Astrocyte (in vitro differentiated cells and primary cell): ENCODE measurements around the gene MUC6. TPM values are rescaled to one million over a fixed set of nuclear protein-coding genes. Genes with fewer than 3 reads are reported as not detected.

Experiments
- DNase-seq: peaks from one replicate; pipeline ENCODE4 v3.0.0-alpha.2; 2010; ENCODE audit warnings: low read depth
- FAIRE-seq: peaks from 2 replicates; lab custom pipeline; 2011; peaks lifted over from hg19 to GRCh38; lab: Jason Lieb, UNC
- H2AFZ ChIP-seq: 2 replicates; pipeline ENCODE4 v1.6.0; 2012; ENCODE audit warnings: low read depth, low read length, inconsistent platforms
- H3K27ac ChIP-seq: 2 replicates; pipeline ENCODE4 v1.5.1; 2011; ENCODE audit warnings: low read depth, low read length, inconsistent platforms
- H3K27me3 ChIP-seq: 2 replicates; pipeline ENCODE4 v1.6.0; 2011; ENCODE audit warnings: low read length, inconsistent platforms; ENCODE audit not compliant: insufficient read depth
- H3K36me3 ChIP-seq: 2 replicates; pipeline ENCODE4 v1.5.1; 2011; ENCODE audit warnings: low read length, inconsistent platforms; ENCODE audit not compliant: insufficient read depth
- H3K4me1 ChIP-seq: 2 replicates; pipeline ENCODE4 v1.5.1; 2011; ENCODE audit warnings: low read length, inconsistent platforms; ENCODE audit not compliant: insufficient read depth
- H3K4me2 ChIP-seq: 2 replicates; pipeline ENCODE4 v1.6.0; 2012; ENCODE audit warnings: low read length, inconsistent platforms
- H3K4me3 ChIP-seq: 2 replicates; pipeline ENCODE4 v1.5.1; 2011; ENCODE audit warnings: low read depth, mild to moderate bottlenecking, low read length, inconsistent platforms; ENCODE audit not compliant: insufficient read depth
- H3K79me2 ChIP-seq: 2 replicates; pipeline ENCODE4 v1.6.0; 2012; ENCODE audit warnings: mild to moderate bottlenecking, low read length, inconsistent platforms; ENCODE audit not compliant: insufficient read depth
- H3K9ac ChIP-seq: 2 replicates; pipeline ENCODE4 v1.6.0; 2012; ENCODE audit warnings: mild to moderate bottlenecking, low read length, inconsistent platforms
- H3K9me3 ChIP-seq: 2 replicates; pipeline ENCODE4 v1.5.1; 2012; ENCODE audit warnings: low read depth, mild to moderate bottlenecking, low read length, inconsistent platforms; ENCODE audit not compliant: insufficient read depth
- H4K20me1 ChIP-seq: 2 replicates; pipeline ENCODE4 v1.6.0; 2012; ENCODE audit warnings: low read length, inconsistent platforms; ENCODE audit not compliant: insufficient read depth
- H3K27ac Mint-ChIP-seq: one replicate; pipeline ENCODE4 v1.8.0; 2021; ENCODE audit warnings: mild to moderate bottlenecking, mixed read lengths; ENCODE audit not compliant: unreplicated experiment
- H3K27me3 Mint-ChIP-seq: one replicate; pipeline ENCODE4 v1.8.0; 2021; ENCODE audit warnings: low read depth, mixed read lengths; ENCODE audit not compliant: unreplicated experiment
- H3K36me3 Mint-ChIP-seq: one replicate; pipeline ENCODE4 v1.8.0; 2021; ENCODE audit warnings: low read depth, mixed read lengths; ENCODE audit not compliant: unreplicated experiment
- H3K4me1 Mint-ChIP-seq: one replicate; pipeline ENCODE4 v1.8.0; 2021; ENCODE audit warnings: low read depth, mixed read lengths; ENCODE audit not compliant: unreplicated experiment
- H3K4me3 Mint-ChIP-seq: one replicate; pipeline ENCODE4 v1.8.0; 2021; ENCODE audit warnings: mild to moderate bottlenecking, moderate library complexity, mixed read lengths; ENCODE audit not compliant: unreplicated experiment
- H3K9me3 Mint-ChIP-seq: one replicate; pipeline ENCODE4 v1.8.0; 2021; ENCODE audit warnings: mild to moderate bottlenecking, mixed read lengths; ENCODE audit not compliant: unreplicated experiment
- EZH2 ChIP-seq: IDR thresholded peaks from 2 replicates; pipeline ENCODE4 v1.6.1; 2012; ENCODE audit warnings: mild to moderate bottlenecking, low read length, inconsistent platforms; ENCODE audit not compliant: insufficient read depth
- total RNA-seq: library from RNA; stranded (reverse); gene quantifications from 2 replicates; pipeline ENCODE4 v1.2.1, GENCODE V29; 2021
- TF ChIP-seq, protein P1 (sequence below): IDR thresholded peaks from 2 replicates; pipeline ENCODE4 v1.5.1; 2011; ENCODE audit warnings: low read depth, mild to moderate bottlenecking, inconsistent platforms, low read length, moderate library complexity; ENCODE audit not compliant: insufficient read depth

Gene MUC6
- total RNA-seq, 1 donor from 2014 or later, result not detected

DNA sequence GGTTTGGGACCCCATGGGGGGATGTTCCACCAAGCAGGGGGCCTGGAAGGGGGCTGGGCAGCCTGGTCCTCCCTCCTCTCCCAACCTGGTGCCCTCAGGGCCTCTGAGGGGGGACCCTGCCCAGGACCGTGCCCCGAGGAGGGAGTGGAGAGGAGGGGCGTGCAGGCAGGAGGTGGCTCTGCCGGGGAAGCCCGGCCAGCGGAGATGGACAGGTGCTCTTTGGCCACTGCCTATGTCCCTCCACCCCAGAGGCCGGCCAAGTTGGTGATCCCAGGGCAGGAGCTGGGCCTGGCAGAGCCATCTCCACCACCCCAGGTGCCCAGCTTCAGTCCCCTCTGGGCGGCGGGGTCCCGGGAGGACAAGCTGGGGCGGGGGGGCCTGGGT is 40.5 kb upstream of the MUC6 start:
- no peaks in the 10 kb centered on the region for H4K20me1 ChIP-seq
- no peaks in the 10 kb centered on the region for H3K9me3 ChIP-seq
- TF ChIP-seq, protein P1, sequence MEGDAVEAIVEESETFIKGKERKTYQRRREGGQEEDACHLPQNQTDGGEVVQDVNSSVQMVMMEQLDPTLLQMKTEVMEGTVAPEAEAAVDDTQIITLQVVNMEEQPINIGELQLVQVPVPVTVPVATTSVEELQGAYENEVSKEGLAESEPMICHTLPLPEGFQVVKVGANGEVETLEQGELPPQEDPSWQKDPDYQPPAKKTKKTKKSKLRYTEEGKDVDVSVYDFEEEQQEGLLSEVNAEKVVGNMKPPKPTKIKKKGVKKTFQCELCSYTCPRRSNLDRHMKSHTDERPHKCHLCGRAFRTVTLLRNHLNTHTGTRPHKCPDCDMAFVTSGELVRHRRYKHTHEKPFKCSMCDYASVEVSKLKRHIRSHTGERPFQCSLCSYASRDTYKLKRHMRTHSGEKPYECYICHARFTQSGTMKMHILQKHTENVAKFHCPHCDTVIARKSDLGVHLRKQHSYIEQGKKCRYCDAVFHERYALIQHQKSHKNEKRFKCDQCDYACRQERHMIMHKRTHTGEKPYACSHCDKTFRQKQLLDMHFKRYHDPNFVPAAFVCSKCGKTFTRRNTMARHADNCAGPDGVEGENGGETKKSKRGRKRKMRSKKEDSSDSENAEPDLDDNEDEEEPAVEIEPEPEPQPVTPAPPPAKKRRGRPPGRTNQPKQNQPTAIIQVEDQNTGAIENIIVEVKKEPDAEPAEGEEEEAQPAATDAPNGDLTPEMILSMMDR, result no peak
- TF ChIP-seq EZH2, result no peak
- Mint-ChIP-seq H3K36me3 (no peaks in the 10 kb centered on the region), H3K27me3 (peaks cover 4% of the 10 kb centered on the region), H3K9me3 (no peaks in the 10 kb centered on the region), H3K4me3 (no peak overlapping the region), H3K4me1 (peaks cover 5% of the 10 kb centered on the region), H3K27ac (no peak overlapping the region)
- FAIRE-seq (no peak), DNase-seq (no peak)
- H3K9ac ChIP-seq, result no peak overlapping the region
- H3K4me1 ChIP-seq, result peaks cover 18% of the 10 kb centered on the region
- H2AFZ ChIP-seq, result no peak overlapping the region
- no peaks in the 10 kb centered on the region for H3K27me3 ChIP-seq
- H3K79me2 ChIP-seq, result no peaks in the 10 kb centered on the region
- no peak overlapping the region for H3K4me3 ChIP-seq
- H3K36me3 ChIP-seq, result no peaks in the 10 kb centered on the region
- no peak overlapping the region for H3K4me2 ChIP-seq
- no peak overlapping the region for H3K27ac ChIP-seq

DNA sequence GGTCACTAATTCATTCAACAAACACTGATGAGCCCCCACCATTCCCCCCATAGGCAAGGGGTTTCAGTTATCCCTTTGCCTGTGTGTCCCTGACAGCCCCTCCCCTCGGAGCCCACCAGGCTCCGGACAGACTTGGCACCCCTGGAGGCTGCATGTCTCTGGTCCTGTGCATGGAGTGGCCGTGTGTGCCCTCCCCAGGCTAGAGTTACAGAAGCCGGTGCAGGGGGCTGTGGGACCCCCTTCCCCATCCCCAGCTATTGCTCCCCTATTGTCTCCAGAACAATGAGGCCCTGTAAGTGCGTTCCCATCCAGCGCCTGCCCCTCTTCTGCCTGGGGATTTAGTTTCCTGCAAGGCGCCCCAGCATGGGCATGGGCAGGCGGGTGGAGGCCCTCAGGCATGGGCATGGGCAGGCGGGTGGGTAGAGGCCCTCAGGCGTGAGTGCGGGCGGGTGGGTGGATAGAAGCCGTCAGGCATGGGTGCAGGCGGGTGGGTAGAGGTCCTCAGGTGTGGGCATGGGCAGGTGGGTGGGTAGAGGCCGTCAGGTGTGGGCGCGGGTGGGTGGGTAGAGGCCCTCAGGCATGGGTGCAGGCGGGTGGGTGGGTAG is 39.6 kb upstream of the MUC6 start:
- FAIRE-seq (no peak), DNase-seq (no peak)
- Histone ChIP-seq H3K9me3 (no peaks in the 10 kb centered on the region), H3K27ac (no peak overlapping the region), H3K36me3 (no peaks in the 10 kb centered on the region), H4K20me1 (no peaks in the 10 kb centered on the region), H2AFZ (no peak overlapping the region), H3K27me3 (no peaks in the 10 kb centered on the region), H3K4me3 (no peak overlapping the region), H3K4me1 (peaks cover 20% of the 10 kb centered on the region), H3K79me2 (no peaks in the 10 kb centered on the region), H3K9ac (no peak overlapping the region), H3K4me2 (no peak overlapping the region)
- Mint-ChIP-seq H3K27me3 (peaks cover 4% of the 10 kb centered on the region), H3K36me3 (no peaks in the 10 kb centered on the region), H3K9me3 (no peaks in the 10 kb centered on the region), H3K27ac (no peak overlapping the region), H3K4me3 (no peak overlapping the region), H3K4me1 (peaks cover 5% of the 10 kb centered on the region)
- TF ChIP-seq EZH2, result no peak
- TF ChIP-seq, protein P1, result no peak

DNA sequence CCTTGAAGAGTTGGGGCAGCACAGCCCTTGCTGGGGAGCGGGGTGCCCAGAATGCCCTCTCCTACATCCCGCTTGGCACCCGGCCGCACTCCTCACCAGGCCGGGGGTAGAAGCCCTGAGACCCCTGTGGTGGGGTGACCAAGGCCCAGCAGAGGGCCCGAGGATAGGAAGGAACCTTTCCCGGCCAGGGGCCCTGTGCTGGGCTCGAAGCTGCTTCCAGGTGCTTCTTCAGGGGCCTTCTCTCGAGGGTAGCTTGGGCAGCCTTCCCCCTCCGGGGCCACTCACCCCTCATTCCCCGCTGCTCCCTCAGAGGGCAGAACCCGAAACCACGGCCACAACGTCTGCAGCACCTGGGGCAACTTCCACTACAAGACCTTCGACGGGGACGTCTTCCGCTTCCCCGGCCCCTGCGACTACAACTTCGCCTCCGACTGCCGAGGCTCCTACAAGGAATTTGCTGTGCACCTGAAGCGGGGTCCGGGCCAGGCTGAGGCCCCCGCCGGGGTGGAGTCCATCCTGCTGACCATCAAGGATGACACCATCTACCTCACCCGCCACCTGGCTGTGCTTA is 38.9 kb upstream of the MUC6 start:
- Histone ChIP-seq H3K4me2 (no peak overlapping the region), H3K27ac (no peak overlapping the region), H3K4me3 (no peak overlapping the region), H3K79me2 (no peaks in the 10 kb centered on the region), H3K27me3 (no peaks in the 10 kb centered on the region), H3K9me3 (no peaks in the 10 kb centered on the region), H3K9ac (no peak overlapping the region), H3K36me3 (no peaks in the 10 kb centered on the region), H3K4me1 (peaks cover 20% of the 10 kb centered on the region), H2AFZ (no peak overlapping the region), H4K20me1 (no peaks in the 10 kb centered on the region)
- no peak for DNase-seq
- no peak overlapping the region for H3K4me3 Mint-ChIP-seq
- peaks cover 5% of the 10 kb centered on the region for H3K4me1 Mint-ChIP-seq
- no peak for FAIRE-seq
- no peaks in the 10 kb centered on the region for H3K36me3 Mint-ChIP-seq
- no peaks in the 10 kb centered on the region for H3K9me3 Mint-ChIP-seq
- H3K27me3 Mint-ChIP-seq, result peaks cover 4% of the 10 kb centered on the region
- no peak overlapping the region for H3K27ac Mint-ChIP-seq
- TF ChIP-seq, protein P1, result no peak
- no peak for TF ChIP-seq EZH2
